Panc1 (cell line): ENCODE results near the gene PEAR1.

Source experiments
- CTCF ChIP-seq: fragments of 450-650 bp; IDR thresholded peaks from 2 replicates; pipeline ENCODE4 v1.5.1; 2017; ENCODE audit warnings: mild to moderate bottlenecking
- REST ChIP-seq, 2 experiments: IDR thresholded peaks; 2 replicates each; pipeline ENCODE4 v1.6.1; 2011 to 2012; ENCODE audit warnings: low read depth in 2 of 2, control low read depth in 1 of 2, low read length in 1 of 2, mild to moderate bottlenecking in 1 of 2, moderate library complexity in 1 of 2; ENCODE audit not compliant: insufficient read depth in 1 of 2

- TF ChIP-seq CTCF: no peak
- TF ChIP-seq REST (IDR thresholded peaks at IDR 0.05; ENCODE audit: insufficient read depth in 1 of 2, low read depth in 2 of 2, low read length in 1 of 2): 0 out of 4 replicates have a peak, but pooled peaks of 1 of the 2 experiments have one; percentile 37
Observed at GRCh38 chr1:156893048-156893953, at the start of gene PEAR1.
